ENCODE results near the gene FRS2.

FRS2 gene

GRCh38 chr12:69479675-69480074, 9.5 kb downstream of the FRS2 start:
- H3K4me2 ChIP-seq (ENCODE audit: low read length): no peak overlapping the region
- H3K9ac ChIP-seq: no peak overlapping the region
- H3K9me3 ChIP-seq (ENCODE audit: control insufficient read depth, low read length): no peaks in the 10 kb centered on the region
- H3K27me3 ChIP-seq (ENCODE audit: control insufficient read depth, insufficient read depth, low read length): no peaks in the 10 kb centered on the region
- TF ChIP-seq CTCF (IDR thresholded peaks at IDR 0.05): no peak
- peaks cover 25% of the 10 kb centered on the region for H3K79me2 ChIP-seq
- H2AFZ ChIP-seq: no peak overlapping the region
- no peak overlapping the region for H3K27ac ChIP-seq
- H3K4me3 ChIP-seq (ENCODE audit: low read depth, low read length): no peak overlapping the region
- H3K36me3 ChIP-seq (ENCODE audit: control insufficient read depth, insufficient read depth, low read length): no peaks in the 10 kb centered on the region
- no peaks in the 10 kb centered on the region for H3K4me1 ChIP-seq

- Histone ChIP-seq H3K9me3 (ENCODE audit: control insufficient read depth, low read length) (no peaks in the 10 kb centered on the region), H3K4me1 (no peaks in the 10 kb centered on the region), H3K4me2 (ENCODE audit: low read length) (no peak overlapping the region), H3K27ac (no peak overlapping the region), H3K9ac (no peak overlapping the region), H3K27me3 (ENCODE audit: control insufficient read depth, insufficient read depth, low read length) (no peaks in the 10 kb centered on the region), H3K4me3 (ENCODE audit: low read depth, low read length) (no peak overlapping the region), H3K79me2 (peaks cover 32% of the 10 kb centered on the region), H3K36me3 (ENCODE audit: control insufficient read depth, insufficient read depth, low read length) (no peaks in the 10 kb centered on the region), H2AFZ (no peak overlapping the region)
- no peak for TF ChIP-seq CTCF (IDR thresholded peaks at IDR 0.05)
Observed at GRCh38 chr12:69480698-69481097, 10.5 kb downstream of the FRS2 start.

- no peak overlapping the region for H3K27ac ChIP-seq
- no peaks in the 10 kb centered on the region for H3K4me1 ChIP-seq
- H3K4me3 ChIP-seq (ENCODE audit: low read depth, low read length): no peak overlapping the region
- H3K4me2 ChIP-seq (ENCODE audit: low read length): no peak overlapping the region
- H3K27me3 ChIP-seq (ENCODE audit: control insufficient read depth, insufficient read depth, low read length): no peaks in the 10 kb centered on the region
- TF ChIP-seq CTCF (IDR thresholded peaks at IDR 0.05): no peak
- peaks cover 34% of the 10 kb centered on the region for H3K79me2 ChIP-seq
- H3K9ac ChIP-seq: no peak overlapping the region
- H2AFZ ChIP-seq: no peak overlapping the region
- H3K36me3 ChIP-seq (ENCODE audit: control insufficient read depth, insufficient read depth, low read length): no peaks in the 10 kb centered on the region
- no peaks in the 10 kb centered on the region for H3K9me3 ChIP-seq (ENCODE audit: control insufficient read depth, low read length)
Observed at GRCh38 chr12:69481133-69481532, 10.9 kb downstream of the FRS2 start.

GRCh38 chr12:69483700-69484099, 13.5 kb downstream of the FRS2 start:
- Histone ChIP-seq H3K4me2 (ENCODE audit: low read length) (no peak overlapping the region), H3K27me3 (ENCODE audit: control insufficient read depth, insufficient read depth, low read length) (no peaks in the 10 kb centered on the region), H2AFZ (no peak overlapping the region), H3K79me2 (peaks cover 55% of the 10 kb centered on the region), H3K27ac (no peak overlapping the region), H3K4me1 (no peaks in the 10 kb centered on the region), H3K9ac (no peak overlapping the region), H3K4me3 (ENCODE audit: low read depth, low read length) (no peak overlapping the region), H3K36me3 (ENCODE audit: control insufficient read depth, insufficient read depth, low read length) (no peaks in the 10 kb centered on the region), H3K9me3 (ENCODE audit: control insufficient read depth, low read length) (no peaks in the 10 kb centered on the region)
- TF ChIP-seq CTCF (IDR thresholded peaks at IDR 0.05): no peak

GRCh38 chr12:69484428-69484827, 14.2 kb downstream of the FRS2 start:
- TF ChIP-seq CTCF (IDR thresholded peaks at IDR 0.05): no peak
- H3K9ac ChIP-seq: no peak overlapping the region
- no peak overlapping the region for H3K4me3 ChIP-seq (ENCODE audit: low read depth, low read length)
- H3K27me3 ChIP-seq (ENCODE audit: control insufficient read depth, insufficient read depth, low read length): no peaks in the 10 kb centered on the region
- peaks cover 58% of the 10 kb centered on the region for H3K79me2 ChIP-seq
- H3K36me3 ChIP-seq (ENCODE audit: control insufficient read depth, insufficient read depth, low read length): no peaks in the 10 kb centered on the region
- H3K4me2 ChIP-seq (ENCODE audit: low read length): no peak overlapping the region
- H2AFZ ChIP-seq: no peak overlapping the region
- no peaks in the 10 kb centered on the region for H3K4me1 ChIP-seq
- H3K9me3 ChIP-seq (ENCODE audit: control insufficient read depth, low read length): no peaks in the 10 kb centered on the region
- no peak overlapping the region for H3K27ac ChIP-seq

Data from parathyroid adenoma (tissue), 2 donors.